Caco-2 (cell line): ENCODE data around the gene RNF121. TPM values are rescaled to one million over a fixed set of nuclear protein-coding genes. Genes with fewer than 3 reads are reported as not detected.

ENCODE experiments used
- BruUV-seq: library from RNA; stranded (reverse); fragments of 400-500 nt; replicated peaks from 2 replicates; lab custom pipeline; 2021; lab: Mats Ljungman, UMichigan
- CTCF ChIA-PET: fragments of 300-600 bp; sonication (Branson Sonifier 250); formaldehyde crosslinking; loops from one replicate; lab custom pipeline; 2022; ENCODE audit warnings: antibody characterized with exemption; lab: Charles Lee
- POLR2A ChIA-PET: fragments of 300-600 bp; sonication (Branson Sonifier 250); formaldehyde crosslinking; loops from one replicate; lab custom pipeline; 2022; ENCODE audit warnings: antibody characterized with exemption; lab: Charles Lee
- DNase-seq, 2 experiments: peaks; one replicate each; pipeline versions ENCODE4 v3.0.0 to v3.0.0-alpha.2; 2020 to 2022
- H3K27me3 ChIP-seq: replicated peaks from 2 replicates; pipeline ENCODE4 v1.6.0; 2011; ENCODE audit warnings: low read length; ENCODE audit not compliant: control insufficient read depth, insufficient read depth
- H3K36me3 ChIP-seq: 2 replicates; pipeline ENCODE4 v1.5.1; 2011; ENCODE audit warnings: low read length; ENCODE audit not compliant: control insufficient read depth, insufficient read depth
- H3K4me1 ChIP-seq: fragments of 250-450 bp; sonication (Bioruptor Pico); 2 replicates; pipeline ENCODE4 v1.5.1; 2020; ENCODE audit warnings: mild to moderate bottlenecking
- H3K4me3 ChIP-seq: 2 replicates; pipeline ENCODE4 v1.5.1; 2011; ENCODE audit warnings: low read depth, mild to moderate bottlenecking, control low read depth, low read length
- H3K9me3 ChIP-seq: fragments of 250-450 bp; sonication (Bioruptor Pico); 2 replicates; pipeline ENCODE4 v1.5.1; 2020; ENCODE audit warnings: mild to moderate bottlenecking, moderate library complexity
- H3K27ac Mint-ChIP-seq: one replicate; pipeline ENCODE4 v1.8.0; 2022; ENCODE audit warnings: mixed read lengths; ENCODE audit not compliant: unreplicated experiment
- H3K27me3 Mint-ChIP-seq: one replicate; pipeline ENCODE4 v1.8.0; 2022; ENCODE audit warnings: mixed read lengths; ENCODE audit not compliant: insufficient read depth, unreplicated experiment
- H3K36me3 Mint-ChIP-seq: one replicate; pipeline ENCODE4 v1.8.0; 2022; ENCODE audit warnings: mild to moderate bottlenecking, mixed read lengths; ENCODE audit not compliant: insufficient read depth, unreplicated experiment
- H3K4me1 Mint-ChIP-seq: one replicate; pipeline ENCODE4 v1.8.0; 2022; ENCODE audit warnings: low read depth, mixed read lengths; ENCODE audit not compliant: unreplicated experiment
- H3K4me3 Mint-ChIP-seq: one replicate; pipeline ENCODE4 v1.8.0; 2022; ENCODE audit warnings: mild to moderate bottlenecking, moderate library complexity, mixed read lengths; ENCODE audit not compliant: unreplicated experiment
- H3K9me3 Mint-ChIP-seq: one replicate; pipeline ENCODE4 v1.8.0; 2022; ENCODE audit warnings: mixed read lengths; ENCODE audit not compliant: unreplicated experiment
- CTCF ChIP-seq, 2 experiments: fragments of 200-600 bp in 1 of 2; IDR thresholded peaks; 1 replicate in 1 of 2; 2 replicates in 1 of 2; pipeline versions ENCODE4 v1.5.1 to v1.8.0; 2011 to 2022; ENCODE audit warnings: antibody characterized with exemption in 1 of 2, control low read depth in 1 of 2, inconsistent platforms in 1 of 2, low read depth in 1 of 2, low read length in 1 of 2, mild to moderate bottlenecking in 1 of 2, moderate library complexity in 1 of 2; ENCODE audit not compliant: insufficient read depth in 1 of 2, severe bottlenecking in 1 of 2, unreplicated experiment in 1 of 2
- intact Hi-C: fragments of 100-400 bp; cut with micrococcal nuclease; formaldehyde crosslinking; loops from one replicate; pipeline ENCODE4 v1.10.0; 2022; ENCODE audit not compliant: unreplicated experiment
- total RNA-seq: library from RNA; stranded (reverse); gene quantifications from 2 replicates; pipeline ENCODE4 v1.2.3, GENCODE V29; 2022

RNF121 gene
- total RNA-seq, 1 experiment from 2014 or later = 146 TPM

GRCh38 chr11:71962428-71963038 lies 33.7 kb downstream of the RNF121 start:
- ChIA-PET POLR2A (no interaction called here), CTCF (no interaction called here)
- Histone ChIP-seq H3K36me3 (no peaks in the 10 kb centered on the region; the same call in 1 of the 2 replicates), H3K9me3 (no peaks in the 10 kb centered on the region), H3K4me1 (peaks cover 5% of the 10 kb centered on the region; the same call in 1 of the 2 replicates), H3K27me3 (no peaks in the 10 kb centered on the region), H3K4me3 (no peak overlapping the region)
- Mint-ChIP-seq H3K9me3 (no peaks in the 10 kb centered on the region), H3K36me3 (peaks cover 66% of the 10 kb centered on the region), H3K4me3 (no peak overlapping the region), H3K27me3 (no peaks in the 10 kb centered on the region), H3K4me1 (peaks cover 9% of the 10 kb centered on the region), H3K27ac (peak overlapping the region; percentile 40)
- BruUV-seq = no TSS peak
- intact Hi-C loops = no loop called here
- no peak for TF ChIP-seq CTCF (IDR thresholded peaks at IDR 0.05; ENCODE audit: insufficient read depth in 1 of 2, low read depth in 1 of 2, low read length in 1 of 2, severe bottlenecking in 1 of 2, unreplicated experiment in 1 of 2)
- no peak for DNase-seq

- peaks cover 75% of the 10 kb centered on the region for H3K36me3 Mint-ChIP-seq
- BruUV-seq = no TSS peak
- H3K4me3 Mint-ChIP-seq = no peak overlapping the region
- ChIA-PET CTCF (no interaction called here), POLR2A (no interaction called here)
- H3K27me3 Mint-ChIP-seq = no peaks in the 10 kb centered on the region
- Histone ChIP-seq H3K36me3 (no peaks in the 10 kb centered on the region; the same call in 1 of the 2 replicates), H3K27me3 (no peaks in the 10 kb centered on the region), H3K4me1 (peaks cover 5% of the 10 kb centered on the region; the same call in 1 of the 2 replicates), H3K9me3 (no peaks in the 10 kb centered on the region), H3K4me3 (no peak overlapping the region)
- no peak overlapping the region for H3K27ac Mint-ChIP-seq
- intact Hi-C loops = no loop called here
- DNase-seq = no peak
- H3K9me3 Mint-ChIP-seq = no peaks in the 10 kb centered on the region
- no peak for TF ChIP-seq CTCF (IDR thresholded peaks at IDR 0.05; ENCODE audit: insufficient read depth in 1 of 2, low read depth in 1 of 2, low read length in 1 of 2, severe bottlenecking in 1 of 2, unreplicated experiment in 1 of 2)
- peaks cover 9% of the 10 kb centered on the region for H3K4me1 Mint-ChIP-seq
Measured at GRCh38 chr11:71963468-71963867, 34.6 kb downstream of the RNF121 start.

- Mint-ChIP-seq H3K4me1 (peaks cover under 1% of the 10 kb centered on the region), H3K27me3 (no peaks in the 10 kb centered on the region), H3K4me3 (no peak overlapping the region), H3K9me3 (no peaks in the 10 kb centered on the region), H3K36me3 (peaks cover 85% of the 10 kb centered on the region), H3K27ac (no peak overlapping the region)
- CTCF ChIA-PET = interaction anchor here (0.7 kb wide), 1 partner anchor 16 kb away, joined by 3 read pairs; no protein-coding TSS in a partner anchor
- TF ChIP-seq CTCF (IDR thresholded peaks at IDR 0.05; ENCODE audit: insufficient read depth in 1 of 2, low read depth in 1 of 2, low read length in 1 of 2, severe bottlenecking in 1 of 2, unreplicated experiment in 1 of 2) = no peak
- BruUV-seq = no TSS peak
- Histone ChIP-seq H3K9me3 (no peaks in the 10 kb centered on the region), H3K36me3 (no peaks in the 10 kb centered on the region; the same call in 1 of the 2 replicates), H3K27me3 (no peaks in the 10 kb centered on the region), H3K4me3 (no peak overlapping the region), H3K4me1 (peaks cover 5% of the 10 kb centered on the region; the same call in 1 of the 2 replicates)
- intact Hi-C loops = no loop called here
- POLR2A ChIA-PET = no interaction called here
- no peak for DNase-seq
Measured at GRCh38 chr11:71964641-71965040, 35.8 kb downstream of the RNF121 start.
